Smooth muscle cell (in vitro differentiated cells): ENCODE data around the gene GRM4. TPM values are rescaled to one million over a fixed set of nuclear protein-coding genes. Genes with fewer than 3 reads are reported as not detected.
A peak's percentile ranks its signal among the peaks of the same experiment; 100 is the strongest.

Experiments used
- DNase-seq: peaks from one replicate; lab custom pipeline; 2025; ENCODE audit not compliant: unreplicated experiment; lab: John Stamatoyannopoulos, UW
- H2AFZ ChIP-seq: fragments of 200-600 bp; sonication (generic); 2 replicates; pipeline ENCODE4 v1.6.0; 2016; ENCODE audit warnings: antibody characterized with exemption, low read depth, mild to moderate bottlenecking
- H3F3A ChIP-seq: fragments of 200-600 bp; sonication (generic); 2 replicates; pipeline ENCODE4 v1.6.0; 2017; ENCODE audit warnings: antibody characterized with exemption, low read depth
- H3K27ac ChIP-seq: fragments of 200-600 bp; sonication (generic); 2 replicates; pipeline ENCODE4 v1.5.1; 2016; ENCODE audit warnings: low read depth, mild to moderate bottlenecking
- H3K27me3 ChIP-seq: fragments of 200-600 bp; sonication (generic); 2 replicates; pipeline ENCODE4 v1.6.1; 2016; ENCODE audit warnings: low read depth, mild to moderate bottlenecking
- H3K36me3 ChIP-seq: fragments of 200-600 bp; sonication (generic); 2 replicates; pipeline ENCODE4 v1.5.1; 2016; ENCODE audit warnings: low read depth
- H3K4me1 ChIP-seq: fragments of 200-600 bp; sonication (generic); 2 replicates; pipeline ENCODE4 v1.5.1; 2016; ENCODE audit warnings: low read depth
- H3K4me2 ChIP-seq: fragments of 200-600 bp; sonication (generic); 2 replicates; pipeline ENCODE4 v1.6.0; 2016; ENCODE audit warnings: mild to moderate bottlenecking
- H3K4me3 ChIP-seq: fragments of 200-600 bp; sonication (generic); 2 replicates; pipeline ENCODE4 v1.5.1; 2016; ENCODE audit warnings: mild to moderate bottlenecking
- H3K79me2 ChIP-seq: fragments of 200-600 bp; sonication (generic); 2 replicates; pipeline ENCODE4 v1.6.0; 2016; ENCODE audit warnings: low read depth, mild to moderate bottlenecking
- H3K9ac ChIP-seq: fragments of 200-600 bp; sonication (generic); 2 replicates; pipeline ENCODE4 v1.6.0; 2016; ENCODE audit warnings: low read depth
- H3K9me3 ChIP-seq: fragments of 200-600 bp; sonication (generic); replicated peaks from 2 replicates; pipeline ENCODE4 v1.5.1; 2016; ENCODE audit warnings: low read depth
- H4K20me1 ChIP-seq: fragments of 200-600 bp; sonication (generic); 2 replicates; pipeline ENCODE4 v1.6.0; 2016; ENCODE audit warnings: low read depth
- CTCF ChIP-seq: fragments of 200-600 bp; sonication (generic); IDR thresholded peaks from 2 replicates; pipeline ENCODE4 v1.5.1; 2017; ENCODE audit warnings: borderline replicate concordance, mild to moderate bottlenecking, antibody characterized with exemption; ENCODE audit not compliant: insufficient read depth, poor library complexity, severe bottlenecking
- WGBS: methylation state at CpG from one replicate; pipeline ENCODE4 v1.1.7; 2016; ENCODE audit warnings: low lambda C conversion rate; 5-methylcytosine and 5-hydroxymethylcytosine counted together
- polyA plus RNA-seq: library from polyadenylated mRNA; unstranded; fragments of >200 nt; fragmentation: Nextera tagmentation; extraction: Ambion mirVana; gene quantifications from 2 replicates; pipeline ENCODE4 v1.2.1, GENCODE V29; 2016
- total RNA-seq: library from RNA; depleted of rRNA; stranded (reverse); fragments of >200 nt; gene quantifications from 2 replicates; pipeline ENCODE4 v1.2.3, GENCODE V29; 2014

GRM4 gene
- total and polyA plus RNA-seq, 2 experiments from 2014 or later: 0.21 TPM; not detected in 1

DNA sequence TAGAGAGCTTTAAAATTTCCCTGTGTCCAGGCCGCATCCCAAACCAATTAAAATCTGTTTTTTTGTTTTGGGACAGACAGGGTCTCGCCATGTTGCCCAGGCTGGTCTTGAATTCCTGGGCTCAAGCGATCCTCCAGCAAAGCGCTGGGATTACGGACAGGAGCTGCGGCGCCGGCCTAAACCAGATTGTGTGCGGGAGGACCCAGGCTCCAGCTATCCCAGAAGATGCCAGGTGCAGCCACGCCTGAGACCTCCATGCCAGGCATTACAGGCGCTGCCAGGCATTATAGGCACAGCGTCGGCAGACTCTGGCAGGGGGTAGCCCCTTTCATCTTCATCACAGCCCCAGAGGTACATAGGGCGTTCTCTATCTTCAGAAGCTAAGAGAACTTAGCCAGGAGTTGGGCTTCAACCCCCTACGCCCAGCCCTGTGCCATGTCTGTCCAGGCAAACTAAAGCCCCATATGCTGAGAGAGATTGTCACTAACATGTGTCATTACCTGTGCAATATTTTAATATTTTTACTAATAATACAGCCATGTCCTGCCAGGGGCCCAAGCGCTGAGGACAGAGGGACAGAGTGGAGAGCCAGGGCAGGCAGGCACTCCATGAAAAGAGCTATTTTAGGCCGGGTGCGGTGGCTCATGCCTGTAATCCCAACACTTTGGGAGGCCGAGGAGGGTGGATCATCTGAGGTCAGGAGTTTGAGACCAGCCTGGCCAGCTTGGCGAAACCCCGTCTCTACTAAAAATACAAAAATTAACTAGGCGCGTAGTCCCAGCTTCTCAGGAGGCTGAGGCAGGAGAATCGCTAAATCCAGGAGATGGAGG, 9.8 kb upstream of the GRM4 start:
- H4K20me1 ChIP-seq: no peaks in the 10 kb centered on the region
- H3F3A ChIP-seq: no peaks in the 10 kb centered on the region
- TF ChIP-seq CTCF: no peak
- H3K79me2 ChIP-seq: no peaks in the 10 kb centered on the region
- H3K9me3 ChIP-seq: no peaks in the 10 kb centered on the region
- no peak overlapping the region for H3K27ac ChIP-seq
- no peak overlapping the region for H3K4me3 ChIP-seq
- H3K27me3 ChIP-seq: peaks cover 51% of the 10 kb centered on the region
- no peaks in the 10 kb centered on the region for H3K4me1 ChIP-seq
- no peak overlapping the region for H3K9ac ChIP-seq
- H3K4me2 ChIP-seq: no peak overlapping the region
- 89% methylated on average over 24 of the region's 24 CpGs for WGBS
- no peak for DNase-seq
- H3K36me3 ChIP-seq: no peaks in the 10 kb centered on the region
- H2AFZ ChIP-seq: no peak overlapping the region

GRCh38 chr6:34154668-34155447, 9.0 kb upstream of the GRM4 start:
- H2AFZ ChIP-seq: peak overlapping the region; percentile 38
- H3F3A ChIP-seq: no peaks in the 10 kb centered on the region
- no peak overlapping the region for H3K9ac ChIP-seq
- H4K20me1 ChIP-seq: no peaks in the 10 kb centered on the region
- no peaks in the 10 kb centered on the region for H3K36me3 ChIP-seq
- peak overlapping the region; percentile 35 for H3K4me3 ChIP-seq
- no peak overlapping the region for H3K27ac ChIP-seq
- 12% methylated on average over 55 of the region's 61 CpGs for WGBS
- peak; percentile 100 for TF ChIP-seq CTCF
- no peaks in the 10 kb centered on the region for H3K4me1 ChIP-seq
- H3K27me3 ChIP-seq: peaks cover 59% of the 10 kb centered on the region
- H3K9me3 ChIP-seq: no peaks in the 10 kb centered on the region
- peak overlapping the region; percentile 82 for H3K4me2 ChIP-seq
- H3K79me2 ChIP-seq: no peaks in the 10 kb centered on the region
- peak; percentile 14 for DNase-seq

DNA sequence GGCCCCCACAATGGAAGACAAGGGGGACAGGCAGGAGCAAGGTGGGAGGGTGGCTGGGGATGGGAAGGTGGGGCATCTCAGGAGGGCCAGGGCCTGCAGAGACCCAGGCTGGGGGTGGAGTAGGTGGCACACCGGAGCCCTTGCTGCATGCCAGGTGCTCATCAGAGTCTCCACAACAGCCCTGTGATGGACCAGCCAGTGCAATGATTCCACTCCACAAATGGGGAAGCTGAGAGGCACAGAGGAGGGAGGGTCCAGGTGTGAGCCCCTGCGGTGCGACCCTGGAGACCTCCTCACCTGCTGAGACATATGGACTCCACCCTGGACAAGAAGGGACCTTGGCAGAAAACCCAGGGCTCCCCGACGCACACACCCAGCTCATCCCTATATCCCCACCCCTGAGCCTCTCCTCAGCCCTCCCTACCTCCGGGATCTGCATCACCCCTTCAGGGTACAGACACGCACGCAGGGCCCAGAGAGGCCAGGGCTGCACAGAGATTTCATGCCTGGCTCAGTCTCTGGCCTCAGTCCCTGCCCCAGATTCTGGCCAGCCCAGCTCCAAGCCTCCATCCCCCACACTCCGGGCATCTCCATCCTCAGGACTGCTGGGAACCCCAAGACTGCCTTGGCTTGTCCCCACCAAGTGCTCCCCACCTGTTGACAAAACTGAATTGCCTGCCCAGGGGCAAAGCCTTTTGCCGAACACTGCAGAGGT, 7.1 kb upstream of the GRM4 start:
- Histone ChIP-seq H3F3A (no peaks in the 10 kb centered on the region), H3K36me3 (no peaks in the 10 kb centered on the region), H3K27me3 (peaks cover 78% of the 10 kb centered on the region), H3K4me3 (no peak overlapping the region), H3K27ac (no peak overlapping the region), H3K4me2 (no peak overlapping the region), H4K20me1 (no peaks in the 10 kb centered on the region), H2AFZ (no peak overlapping the region), H3K9me3 (no peaks in the 10 kb centered on the region), H3K9ac (no peak overlapping the region), H3K79me2 (no peaks in the 10 kb centered on the region), H3K4me1 (no peaks in the 10 kb centered on the region)
- WGBS: 92% methylated on average over 9 of the region's 10 CpGs
- TF ChIP-seq CTCF: no peak
- no peak for DNase-seq
